ENCODE measurements around the gene RHOJ.

DNA sequence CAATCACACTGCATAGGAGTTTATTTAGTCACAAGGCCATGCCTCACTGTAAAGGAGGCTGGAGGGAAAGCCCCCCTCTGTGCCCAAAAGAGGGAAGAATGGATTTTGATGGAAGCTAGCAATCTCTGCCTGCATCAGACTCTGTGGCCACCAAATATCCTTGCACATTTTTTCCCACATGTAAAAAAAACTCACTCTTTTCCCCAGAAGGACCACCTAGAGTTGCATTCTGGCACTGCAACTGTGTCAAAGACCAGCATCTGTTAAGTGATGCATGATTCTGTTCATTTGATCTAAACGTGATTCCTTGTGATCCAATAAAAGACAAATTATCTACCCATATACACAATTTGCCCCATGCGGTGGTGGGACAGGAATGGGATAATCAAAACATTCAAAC lies 8.0 kb downstream of the RHOJ start:
- TF ChIP-seq, protein P1, sequence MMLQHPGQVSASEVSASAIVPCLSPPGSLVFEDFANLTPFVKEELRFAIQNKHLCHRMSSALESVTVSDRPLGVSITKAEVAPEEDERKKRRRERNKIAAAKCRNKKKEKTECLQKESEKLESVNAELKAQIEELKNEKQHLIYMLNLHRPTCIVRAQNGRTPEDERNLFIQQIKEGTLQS (IDR thresholded peaks at IDR 0.05; ENCODE audit: borderline replicate concordance, extremely low read depth, low read depth, low read length): no peak
- TF ChIP-seq EZH2 (IDR thresholded peaks at IDR 0.05; ENCODE audit: borderline replicate concordance, control insufficient read depth, low read depth, low read length): no peak
- TF ChIP-seq, protein P2, sequence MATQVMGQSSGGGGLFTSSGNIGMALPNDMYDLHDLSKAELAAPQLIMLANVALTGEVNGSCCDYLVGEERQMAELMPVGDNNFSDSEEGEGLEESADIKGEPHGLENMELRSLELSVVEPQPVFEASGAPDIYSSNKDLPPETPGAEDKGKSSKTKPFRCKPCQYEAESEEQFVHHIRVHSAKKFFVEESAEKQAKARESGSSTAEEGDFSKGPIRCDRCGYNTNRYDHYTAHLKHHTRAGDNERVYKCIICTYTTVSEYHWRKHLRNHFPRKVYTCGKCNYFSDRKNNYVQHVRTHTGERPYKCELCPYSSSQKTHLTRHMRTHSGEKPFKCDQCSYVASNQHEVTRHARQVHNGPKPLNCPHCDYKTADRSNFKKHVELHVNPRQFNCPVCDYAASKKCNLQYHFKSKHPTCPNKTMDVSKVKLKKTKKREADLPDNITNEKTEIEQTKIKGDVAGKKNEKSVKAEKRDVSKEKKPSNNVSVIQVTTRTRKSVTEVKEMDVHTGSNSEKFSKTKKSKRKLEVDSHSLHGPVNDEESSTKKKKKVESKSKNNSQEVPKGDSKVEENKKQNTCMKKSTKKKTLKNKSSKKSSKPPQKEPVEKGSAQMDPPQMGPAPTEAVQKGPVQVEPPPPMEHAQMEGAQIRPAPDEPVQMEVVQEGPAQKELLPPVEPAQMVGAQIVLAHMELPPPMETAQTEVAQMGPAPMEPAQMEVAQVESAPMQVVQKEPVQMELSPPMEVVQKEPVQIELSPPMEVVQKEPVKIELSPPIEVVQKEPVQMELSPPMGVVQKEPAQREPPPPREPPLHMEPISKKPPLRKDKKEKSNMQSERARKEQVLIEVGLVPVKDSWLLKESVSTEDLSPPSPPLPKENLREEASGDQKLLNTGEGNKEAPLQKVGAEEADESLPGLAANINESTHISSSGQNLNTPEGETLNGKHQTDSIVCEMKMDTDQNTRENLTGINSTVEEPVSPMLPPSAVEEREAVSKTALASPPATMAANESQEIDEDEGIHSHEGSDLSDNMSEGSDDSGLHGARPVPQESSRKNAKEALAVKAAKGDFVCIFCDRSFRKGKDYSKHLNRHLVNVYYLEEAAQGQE (IDR thresholded peaks at IDR 0.05; ENCODE audit: low read depth, low read length): no peak
- no peak for TF ChIP-seq TCF3 (IDR thresholded peaks at IDR 0.05; ENCODE audit: borderline replicate concordance, insufficient read depth, low read depth, low read length)
- TF ChIP-seq BRCA1 (IDR thresholded peaks at IDR 0.05; ENCODE audit: low read depth, low read length): no peak
- TF ChIP-seq, protein P3, sequence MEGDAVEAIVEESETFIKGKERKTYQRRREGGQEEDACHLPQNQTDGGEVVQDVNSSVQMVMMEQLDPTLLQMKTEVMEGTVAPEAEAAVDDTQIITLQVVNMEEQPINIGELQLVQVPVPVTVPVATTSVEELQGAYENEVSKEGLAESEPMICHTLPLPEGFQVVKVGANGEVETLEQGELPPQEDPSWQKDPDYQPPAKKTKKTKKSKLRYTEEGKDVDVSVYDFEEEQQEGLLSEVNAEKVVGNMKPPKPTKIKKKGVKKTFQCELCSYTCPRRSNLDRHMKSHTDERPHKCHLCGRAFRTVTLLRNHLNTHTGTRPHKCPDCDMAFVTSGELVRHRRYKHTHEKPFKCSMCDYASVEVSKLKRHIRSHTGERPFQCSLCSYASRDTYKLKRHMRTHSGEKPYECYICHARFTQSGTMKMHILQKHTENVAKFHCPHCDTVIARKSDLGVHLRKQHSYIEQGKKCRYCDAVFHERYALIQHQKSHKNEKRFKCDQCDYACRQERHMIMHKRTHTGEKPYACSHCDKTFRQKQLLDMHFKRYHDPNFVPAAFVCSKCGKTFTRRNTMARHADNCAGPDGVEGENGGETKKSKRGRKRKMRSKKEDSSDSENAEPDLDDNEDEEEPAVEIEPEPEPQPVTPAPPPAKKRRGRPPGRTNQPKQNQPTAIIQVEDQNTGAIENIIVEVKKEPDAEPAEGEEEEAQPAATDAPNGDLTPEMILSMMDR (IDR thresholded peaks at IDR 0.05 in 2 of 3, conservative IDR thresholded peaks at IDR 0.05 in 1 of 3; ENCODE audit: control insufficient read depth in 2 of 3, extremely low read depth in 1 of 3, insufficient read depth in 1 of 3, low read depth in 3 of 3, low read length in 3 of 3): no peak
- TF ChIP-seq YY1 (IDR thresholded peaks at IDR 0.05; ENCODE audit: low read depth, low read length): no peak
- no peak for TF ChIP-seq POLR2AphosphoS5 (IDR thresholded peaks at IDR 0.05; ENCODE audit: low read length)
- TF ChIP-seq SPI1 (IDR thresholded peaks at IDR 0.05; ENCODE audit: borderline replicate concordance, insufficient read depth, low read depth, low read length): no peak
- no peak for TF ChIP-seq MEF2B (IDR thresholded peaks at IDR 0.05; ENCODE audit: partially characterized antibody, poor library complexity, severe bottlenecking)
- no peak for TF ChIP-seq SREBF2 (IDR thresholded peaks at IDR 0.05; ENCODE audit: low read length)
- no peak for TF ChIP-seq TAF1 (IDR thresholded peaks at IDR 0.05; ENCODE audit: borderline replicate concordance, low read depth, low read length)
- TF ChIP-seq RCOR1 (conservative IDR thresholded peaks at IDR 0.05; ENCODE audit: low read depth, low read length): no peak
